Upper lobe of left lung (tissue), 4 donors: Measurements from ENCODE around the gene PRH2.

Source experiments
- CTCF ChIP-seq, 6 experiments: fragments of 450-650 bp in 4 of 6; fragments of 200-600 bp in 2 of 6; sonication (generic) in 2 of 6; IDR thresholded peaks; one replicate each; pipeline ENCODE4 v1.5.1; 2016 to 2019; ENCODE audit warnings: antibody characterized with exemption in 6 of 6
- EP300 ChIP-seq, 4 donors: sonication (generic); formaldehyde crosslinking; IDR thresholded peaks; one replicate each; pipeline ENCODE4 v1.5.1; 2017; ENCODE audit warnings: antibody characterized with exemption in 4 of 4, control low read depth in 2 of 4
- POLR2A ChIP-seq, 4 donors: fragments of 450-650 bp; IDR thresholded peaks; one replicate each; pipeline ENCODE4 v1.5.1; 2016 to 2017; ENCODE audit warnings: antibody characterized with exemption in 4 of 4, mild to moderate bottlenecking in 2 of 4
- POLR2AphosphoS5 ChIP-seq, 2 donors: sonication (generic); formaldehyde crosslinking; IDR thresholded peaks; one replicate each; pipeline ENCODE4 v1.5.1; 2017; ENCODE audit warnings: antibody characterized with exemption in 2 of 2

GRCh38 chr12:10941369-10941768 lies 12.3 kb downstream of the PRH2 start:
- TF ChIP-seq POLR2AphosphoS5 (IDR thresholded peaks at IDR 0.05) (no peak), CTCF (IDR thresholded peaks at IDR 0.05) (no peak), POLR2A (IDR thresholded peaks at IDR 0.05) (no peak), EP300 (IDR thresholded peaks at IDR 0.05) (no peak)
